ENCODE measurements around the gene OLA1. TPM values are rescaled to one million over a fixed set of nuclear protein-coding genes. Genes with fewer than 3 reads are reported as not detected.

Gene OLA1
- total RNA-seq, 1 experiment from 2014 or later = 126 TPM

DNA sequence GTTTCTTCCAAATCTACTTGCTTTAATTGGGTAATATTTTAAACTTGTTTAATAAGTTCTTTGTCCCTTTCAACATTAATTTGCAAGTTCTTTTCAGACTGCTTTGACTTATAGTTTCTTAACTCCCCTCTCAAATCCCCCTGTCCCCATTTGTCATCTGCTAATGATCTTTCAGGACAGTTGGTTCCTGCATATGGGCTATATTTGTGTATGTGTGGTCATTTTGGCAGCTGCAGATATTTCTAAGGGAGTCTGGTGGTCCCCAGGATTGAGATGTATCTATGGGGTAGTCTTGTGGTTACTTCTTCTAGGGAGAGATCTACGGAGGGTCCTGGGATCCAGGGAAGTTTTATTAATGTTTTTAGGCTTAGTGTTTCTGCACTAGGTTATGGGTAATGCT is 162.6 kb downstream of the OLA1 start:
- intact Hi-C loops (cut with micrococcal nuclease; ENCODE audit: unreplicated experiment) = no loop called here
- POLR2A ChIA-PET = no interaction called here
- ATAC-seq = no peak

DNA sequence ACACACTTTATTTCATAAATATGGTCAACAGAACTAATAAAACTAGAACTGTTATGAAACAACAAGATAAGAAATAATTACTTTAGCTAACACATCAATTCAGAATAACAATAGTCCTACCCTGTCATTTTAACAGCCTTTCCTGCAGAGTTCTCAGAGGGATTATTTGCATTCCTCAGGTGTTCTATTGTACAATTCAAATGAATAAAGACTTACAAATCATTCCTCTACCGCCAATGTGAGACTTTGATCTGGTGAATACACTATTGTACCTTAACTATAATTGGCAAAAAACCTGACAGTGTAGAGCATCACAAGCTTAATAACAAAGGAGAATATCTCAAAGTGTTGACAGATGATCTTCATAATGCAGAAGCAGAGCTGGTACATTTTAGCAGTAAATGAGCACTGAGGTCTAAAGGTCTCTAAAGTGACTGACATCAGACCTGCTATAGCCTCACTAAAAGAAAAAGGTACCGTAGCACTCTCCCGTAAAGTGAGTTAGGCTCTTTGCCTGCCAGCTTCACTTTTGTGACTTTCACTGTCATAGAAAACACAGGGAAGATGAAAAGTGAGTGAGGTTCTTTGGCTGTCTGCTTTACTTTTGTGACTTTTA is 164.4 kb downstream of the OLA1 start:
- intact Hi-C loops (cut with micrococcal nuclease; ENCODE audit: unreplicated experiment) = no loop called here
- Histone ChIP-seq H3K9me3 (ENCODE audit: control insufficient read depth, insufficient read depth, low read depth, low read length) (no peaks in the 10 kb centered on the region), H3K36me3 (ENCODE audit: control insufficient read depth, insufficient read depth, low read length) (peaks cover 2% of the 10 kb centered on the region), H3K4me1 (ENCODE audit: control insufficient read depth, insufficient read depth, low read length) (no peaks in the 10 kb centered on the region), H3K4me3 (ENCODE audit: low read depth in 2 of 2, low read length in 2 of 2) (no peak overlapping the region), H3K27ac (ENCODE audit: low read length) (no peak overlapping the region), H3K27me3 (ENCODE audit: control insufficient read depth, insufficient read depth, low read length) (no peaks in the 10 kb centered on the region)
- no peak for ATAC-seq
- no peak for TF ChIP-seq POLR2AphosphoS5 (IDR thresholded peaks at IDR 0.05; ENCODE audit: low read depth, low read length)
- TF ChIP-seq, protein P1, sequence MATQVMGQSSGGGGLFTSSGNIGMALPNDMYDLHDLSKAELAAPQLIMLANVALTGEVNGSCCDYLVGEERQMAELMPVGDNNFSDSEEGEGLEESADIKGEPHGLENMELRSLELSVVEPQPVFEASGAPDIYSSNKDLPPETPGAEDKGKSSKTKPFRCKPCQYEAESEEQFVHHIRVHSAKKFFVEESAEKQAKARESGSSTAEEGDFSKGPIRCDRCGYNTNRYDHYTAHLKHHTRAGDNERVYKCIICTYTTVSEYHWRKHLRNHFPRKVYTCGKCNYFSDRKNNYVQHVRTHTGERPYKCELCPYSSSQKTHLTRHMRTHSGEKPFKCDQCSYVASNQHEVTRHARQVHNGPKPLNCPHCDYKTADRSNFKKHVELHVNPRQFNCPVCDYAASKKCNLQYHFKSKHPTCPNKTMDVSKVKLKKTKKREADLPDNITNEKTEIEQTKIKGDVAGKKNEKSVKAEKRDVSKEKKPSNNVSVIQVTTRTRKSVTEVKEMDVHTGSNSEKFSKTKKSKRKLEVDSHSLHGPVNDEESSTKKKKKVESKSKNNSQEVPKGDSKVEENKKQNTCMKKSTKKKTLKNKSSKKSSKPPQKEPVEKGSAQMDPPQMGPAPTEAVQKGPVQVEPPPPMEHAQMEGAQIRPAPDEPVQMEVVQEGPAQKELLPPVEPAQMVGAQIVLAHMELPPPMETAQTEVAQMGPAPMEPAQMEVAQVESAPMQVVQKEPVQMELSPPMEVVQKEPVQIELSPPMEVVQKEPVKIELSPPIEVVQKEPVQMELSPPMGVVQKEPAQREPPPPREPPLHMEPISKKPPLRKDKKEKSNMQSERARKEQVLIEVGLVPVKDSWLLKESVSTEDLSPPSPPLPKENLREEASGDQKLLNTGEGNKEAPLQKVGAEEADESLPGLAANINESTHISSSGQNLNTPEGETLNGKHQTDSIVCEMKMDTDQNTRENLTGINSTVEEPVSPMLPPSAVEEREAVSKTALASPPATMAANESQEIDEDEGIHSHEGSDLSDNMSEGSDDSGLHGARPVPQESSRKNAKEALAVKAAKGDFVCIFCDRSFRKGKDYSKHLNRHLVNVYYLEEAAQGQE (IDR thresholded peaks at IDR 0.05; ENCODE audit: insufficient read depth in 1 of 2, low read depth in 2 of 2, low read length in 1 of 2) = no peak
- no peak for TF ChIP-seq SIN3A (IDR thresholded peaks at IDR 0.05; ENCODE audit: borderline replicate concordance, insufficient read depth, low read depth, low read length)
- TF ChIP-seq TCF7L2 (IDR thresholded peaks at IDR 0.05; ENCODE audit: low read depth, low read length) = no peak
- TF ChIP-seq, protein P2, sequence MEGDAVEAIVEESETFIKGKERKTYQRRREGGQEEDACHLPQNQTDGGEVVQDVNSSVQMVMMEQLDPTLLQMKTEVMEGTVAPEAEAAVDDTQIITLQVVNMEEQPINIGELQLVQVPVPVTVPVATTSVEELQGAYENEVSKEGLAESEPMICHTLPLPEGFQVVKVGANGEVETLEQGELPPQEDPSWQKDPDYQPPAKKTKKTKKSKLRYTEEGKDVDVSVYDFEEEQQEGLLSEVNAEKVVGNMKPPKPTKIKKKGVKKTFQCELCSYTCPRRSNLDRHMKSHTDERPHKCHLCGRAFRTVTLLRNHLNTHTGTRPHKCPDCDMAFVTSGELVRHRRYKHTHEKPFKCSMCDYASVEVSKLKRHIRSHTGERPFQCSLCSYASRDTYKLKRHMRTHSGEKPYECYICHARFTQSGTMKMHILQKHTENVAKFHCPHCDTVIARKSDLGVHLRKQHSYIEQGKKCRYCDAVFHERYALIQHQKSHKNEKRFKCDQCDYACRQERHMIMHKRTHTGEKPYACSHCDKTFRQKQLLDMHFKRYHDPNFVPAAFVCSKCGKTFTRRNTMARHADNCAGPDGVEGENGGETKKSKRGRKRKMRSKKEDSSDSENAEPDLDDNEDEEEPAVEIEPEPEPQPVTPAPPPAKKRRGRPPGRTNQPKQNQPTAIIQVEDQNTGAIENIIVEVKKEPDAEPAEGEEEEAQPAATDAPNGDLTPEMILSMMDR (IDR thresholded peaks at IDR 0.05) = no peak
- in situ Hi-C loops (cut with HindIII; ENCODE audit: low pct_unique_long_range_greater_than_20kb, low sequenced_read_pairs) = no loop called here
- ChIA-PET POLR2A (no interaction called here), CTCF (no interaction called here)
- no TSS peak for BruUV-seq (replicated peaks)
- DNase-seq (ENCODE audit: low read depth, low spot score) = no peak

More for the DNA sequence above, 162.6 kb downstream of the OLA1 start:
- Histone ChIP-seq H3K27me3 (ENCODE audit: control insufficient read depth, insufficient read depth, low read length) (no peaks in the 10 kb centered on the region), H3K27ac (ENCODE audit: low read length) (no peak overlapping the region), H3K36me3 (ENCODE audit: control insufficient read depth, insufficient read depth, low read length) (no peaks in the 10 kb centered on the region), H3K9me3 (ENCODE audit: control insufficient read depth, insufficient read depth, low read depth, low read length) (no peaks in the 10 kb centered on the region), H3K4me1 (ENCODE audit: control insufficient read depth, insufficient read depth, low read length) (no peaks in the 10 kb centered on the region), H3K4me3 (ENCODE audit: low read depth in 2 of 2, low read length in 2 of 2) (no peak overlapping the region)
- BruUV-seq (replicated peaks) = no TSS peak
- TF ChIP-seq SIN3A (IDR thresholded peaks at IDR 0.05; ENCODE audit: borderline replicate concordance, insufficient read depth, low read depth, low read length) (no peak), TCF7L2 (IDR thresholded peaks at IDR 0.05; ENCODE audit: low read depth, low read length) (no peak), POLR2AphosphoS5 (IDR thresholded peaks at IDR 0.05; ENCODE audit: low read depth, low read length) (no peak)
- TF ChIP-seq, protein P2 (IDR thresholded peaks at IDR 0.05) = no peak
- TF ChIP-seq, protein P1 (IDR thresholded peaks at IDR 0.05; ENCODE audit: insufficient read depth in 1 of 2, low read depth in 2 of 2, low read length in 1 of 2) = no peak
- DNase-seq (ENCODE audit: low read depth, low spot score) = no peak
- in situ Hi-C loops (cut with HindIII; ENCODE audit: low pct_unique_long_range_greater_than_20kb, low sequenced_read_pairs) = no loop called here
- CTCF ChIA-PET = no interaction called here
